HT-29 (cell line): Measurements from ENCODE around the gene AMOTL2. TPM values are rescaled to one million over a fixed set of nuclear protein-coding genes. Genes with fewer than 3 reads are reported as not detected.

Experiments
- DNase-seq: peaks from one replicate; pipeline ENCODE4 v3.0.0-alpha.2; 2015; ENCODE audit warnings: low spot score
- small RNA-seq: library from RNA; depleted of rRNA; stranded (forward); fragments of <200 nt; gene quantifications from one replicate; pipeline ENCODE3, GENCODE V24; 2014
- total RNA-seq: library from RNA; depleted of rRNA; stranded (reverse); fragments of >200 nt; shearing (Covaris generic); gene quantifications from 2 replicates; pipeline ENCODE4 v1.2.3, GENCODE V29; 2014; rRNA removed

Gene AMOTL2
- total RNA-seq, 1 experiment from 2014 or later, result 119 TPM

DNA sequence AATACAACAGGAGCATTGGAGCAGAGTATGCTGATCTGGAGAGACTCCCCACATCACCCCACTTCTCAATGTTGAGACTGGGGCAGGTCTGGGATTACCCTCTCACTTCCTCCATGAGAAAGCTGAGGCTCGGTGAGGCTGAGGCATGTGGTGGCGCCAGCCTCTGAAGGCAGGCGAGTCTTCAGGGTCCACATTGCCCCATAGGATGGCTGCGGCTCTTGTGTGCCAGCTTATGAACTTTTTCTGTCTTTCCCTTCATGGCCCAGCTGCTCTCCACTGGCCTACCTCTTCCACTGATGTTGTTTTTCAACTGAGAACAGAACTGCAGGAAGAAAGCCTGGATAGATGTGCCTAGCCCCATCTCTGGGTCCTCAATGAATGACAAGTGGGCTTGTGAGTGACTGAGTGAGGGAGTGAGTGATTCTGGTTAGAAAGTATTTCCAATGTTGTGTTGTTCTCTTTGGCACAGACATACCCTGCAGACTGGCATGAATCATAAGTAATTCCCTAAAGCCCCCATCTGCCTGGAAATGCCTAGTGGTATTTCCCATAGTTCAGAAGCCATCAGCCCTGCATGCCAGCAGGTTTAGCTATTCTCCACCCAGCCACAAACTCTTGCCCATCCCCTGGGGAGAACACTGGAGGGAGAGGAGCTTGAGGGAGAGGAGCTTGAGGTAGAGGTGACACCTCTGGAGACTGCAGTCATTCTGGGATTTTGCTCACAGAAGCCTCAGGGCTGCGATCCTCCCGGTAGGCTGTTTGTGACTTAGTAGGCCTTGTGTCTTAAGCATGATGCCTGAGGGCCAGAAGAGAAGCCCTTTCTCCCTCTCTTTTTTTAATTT lies 56.9 kb downstream of the AMOTL2 start:
- no peak for DNase-seq

DNA sequence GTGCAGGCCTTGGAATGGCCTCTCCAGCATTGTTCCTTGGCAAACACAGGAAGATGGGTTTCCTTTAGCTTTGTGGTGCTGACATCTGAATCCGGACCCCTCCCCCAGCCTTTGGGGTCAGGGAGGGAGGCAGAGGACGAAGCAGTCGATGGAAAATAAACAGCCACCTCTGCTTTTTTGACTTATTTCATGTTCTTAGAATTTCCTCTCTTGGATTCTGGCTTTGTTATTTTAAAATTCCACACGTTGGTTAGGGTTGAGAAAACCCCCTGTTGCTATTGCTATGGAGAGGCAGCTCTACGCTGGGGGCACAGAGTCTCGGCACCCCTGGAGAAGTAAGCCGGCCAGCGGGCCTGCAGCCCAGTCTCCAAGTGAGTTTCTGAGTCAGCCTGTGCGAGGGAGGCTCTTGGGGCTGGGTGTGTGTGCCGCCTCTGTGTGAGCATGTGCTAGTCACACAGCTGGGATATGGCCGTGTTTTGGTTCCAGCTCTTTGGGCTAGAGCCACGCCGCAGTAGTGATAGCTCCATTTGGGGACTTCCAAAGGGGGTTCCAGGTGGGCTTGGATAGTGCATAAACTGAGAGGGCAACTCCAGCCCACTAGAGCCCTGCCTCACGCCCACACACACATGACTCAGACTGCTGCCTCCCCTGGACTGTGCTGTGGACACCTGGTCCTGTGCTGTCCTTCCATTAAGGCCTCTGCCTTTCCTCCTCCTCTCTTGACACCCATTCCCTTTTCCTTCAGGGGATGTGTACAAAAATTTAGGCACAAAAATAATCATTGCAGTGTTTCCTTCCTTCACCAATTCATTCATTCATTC lies 58.8 kb downstream of the AMOTL2 start:
- no peak for DNase-seq

DNA sequence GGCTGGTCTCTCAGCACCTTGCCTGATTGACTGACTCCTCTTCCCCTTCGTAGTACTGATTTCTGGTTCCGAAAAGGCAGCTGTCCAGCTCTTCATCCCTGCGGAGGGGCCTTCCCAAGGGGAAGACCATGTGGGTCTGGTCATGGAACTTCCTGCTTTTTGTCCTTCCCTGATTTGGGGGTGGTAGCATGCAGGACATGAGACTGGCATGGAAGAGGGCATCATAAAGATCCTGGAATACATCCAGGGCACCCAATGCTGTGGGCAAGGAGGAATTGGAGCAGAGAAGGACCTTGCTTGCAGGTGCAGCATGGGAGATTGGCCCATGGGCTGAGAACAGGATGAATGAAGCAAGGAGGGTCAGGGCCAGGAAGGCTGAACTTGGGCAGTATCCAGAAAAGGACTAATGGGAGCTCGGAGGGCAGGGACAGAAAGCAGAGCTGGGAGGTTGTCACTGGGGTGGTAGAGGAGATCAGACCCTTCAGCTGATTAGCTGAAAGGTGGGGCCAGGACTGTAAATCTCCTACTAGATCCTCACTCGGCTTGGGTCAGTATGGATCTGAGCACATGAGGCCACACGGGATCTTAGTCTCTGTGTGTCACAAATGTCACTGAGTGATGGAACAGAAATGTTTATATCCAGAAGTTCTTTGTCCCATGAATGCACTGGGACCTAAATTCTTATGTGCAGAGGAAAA lies 59.5 kb downstream of the AMOTL2 start:
- no peak for DNase-seq

DNA sequence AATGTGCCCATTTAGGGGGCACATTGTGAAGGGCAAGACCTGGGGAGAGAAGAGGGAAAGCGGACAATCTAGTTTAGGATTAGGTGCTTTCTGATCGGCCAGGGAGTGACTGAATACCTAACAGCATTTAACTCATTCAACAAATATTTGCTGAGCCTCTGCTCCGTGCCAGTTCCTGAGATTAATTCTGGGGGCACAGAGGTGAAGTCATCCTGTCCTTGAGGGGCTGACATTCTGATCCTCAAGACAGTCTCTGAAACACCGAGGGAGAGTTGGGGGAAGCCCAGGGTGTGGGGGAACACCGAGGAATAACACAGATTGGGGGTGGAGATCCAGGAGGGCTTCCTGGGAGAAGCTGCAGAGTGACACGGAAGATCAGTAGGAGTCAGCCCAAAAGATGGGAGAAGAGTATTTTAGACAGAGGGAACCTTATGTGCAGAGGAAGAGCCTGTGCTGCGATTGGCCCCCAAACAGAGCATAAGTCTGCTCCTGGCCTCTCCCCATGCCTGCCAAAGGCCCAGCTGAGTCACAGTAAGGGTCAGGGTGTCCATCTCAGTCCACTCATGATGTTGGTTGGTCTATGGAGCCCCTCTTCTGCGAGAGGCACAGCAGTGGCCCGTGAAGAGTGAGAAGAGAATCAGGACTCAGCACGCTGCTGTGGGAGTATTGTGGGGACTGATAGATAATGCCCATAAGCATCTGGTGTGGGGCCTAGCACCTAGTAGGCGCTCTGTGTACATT lies 60.2 kb downstream of the AMOTL2 start:
- no peak for DNase-seq

DNA sequence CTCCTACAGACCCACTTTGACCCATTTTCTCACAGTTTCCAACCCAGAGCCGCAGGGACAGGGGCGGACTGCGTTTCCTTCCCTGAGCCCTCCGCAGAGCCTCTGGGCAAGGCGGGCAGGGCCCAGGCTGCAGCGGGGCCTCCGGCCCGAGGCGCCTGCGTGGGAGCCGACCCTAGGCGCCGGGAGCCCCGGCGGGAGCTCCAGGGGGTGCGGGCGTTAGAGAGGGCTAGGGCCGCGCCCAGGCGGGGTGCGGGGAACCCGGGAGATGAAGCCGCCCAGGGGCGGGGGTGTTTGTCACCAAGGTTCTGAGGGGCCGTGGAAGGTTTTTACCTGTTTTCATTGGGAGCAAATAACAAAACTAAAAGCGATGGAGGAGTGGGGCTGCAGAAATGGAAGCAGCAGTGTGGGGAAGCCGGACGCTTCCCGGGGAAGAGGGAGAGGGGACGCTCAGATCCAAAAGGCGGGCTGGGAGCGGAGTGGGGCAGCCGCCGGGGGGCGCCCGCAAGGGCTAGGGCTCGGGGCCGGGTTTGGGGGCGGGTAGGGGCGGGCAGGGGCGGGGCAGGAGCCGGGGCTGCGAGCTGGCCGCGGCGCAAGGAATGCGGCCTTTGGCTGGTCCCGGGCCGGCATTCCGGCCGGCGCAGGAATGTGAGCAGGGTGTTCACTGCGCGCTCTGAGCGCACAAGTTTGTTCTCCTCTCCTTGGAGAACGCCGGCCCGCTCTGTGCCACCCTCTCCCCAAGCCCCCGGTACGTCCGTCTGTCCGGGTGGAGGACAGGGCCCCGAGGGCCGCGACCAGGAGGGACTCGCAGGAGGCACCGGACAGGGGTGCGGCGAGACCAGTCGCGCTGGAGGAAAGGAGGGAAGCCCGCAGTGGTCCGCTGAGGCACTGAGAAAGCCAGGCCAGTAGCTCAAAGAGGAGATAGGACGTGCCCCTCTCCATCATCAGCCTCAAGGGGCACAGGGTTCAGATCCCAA lies 61.1 kb downstream of the AMOTL2 start:
- DNase-seq, result peak; percentile 68

DNA sequence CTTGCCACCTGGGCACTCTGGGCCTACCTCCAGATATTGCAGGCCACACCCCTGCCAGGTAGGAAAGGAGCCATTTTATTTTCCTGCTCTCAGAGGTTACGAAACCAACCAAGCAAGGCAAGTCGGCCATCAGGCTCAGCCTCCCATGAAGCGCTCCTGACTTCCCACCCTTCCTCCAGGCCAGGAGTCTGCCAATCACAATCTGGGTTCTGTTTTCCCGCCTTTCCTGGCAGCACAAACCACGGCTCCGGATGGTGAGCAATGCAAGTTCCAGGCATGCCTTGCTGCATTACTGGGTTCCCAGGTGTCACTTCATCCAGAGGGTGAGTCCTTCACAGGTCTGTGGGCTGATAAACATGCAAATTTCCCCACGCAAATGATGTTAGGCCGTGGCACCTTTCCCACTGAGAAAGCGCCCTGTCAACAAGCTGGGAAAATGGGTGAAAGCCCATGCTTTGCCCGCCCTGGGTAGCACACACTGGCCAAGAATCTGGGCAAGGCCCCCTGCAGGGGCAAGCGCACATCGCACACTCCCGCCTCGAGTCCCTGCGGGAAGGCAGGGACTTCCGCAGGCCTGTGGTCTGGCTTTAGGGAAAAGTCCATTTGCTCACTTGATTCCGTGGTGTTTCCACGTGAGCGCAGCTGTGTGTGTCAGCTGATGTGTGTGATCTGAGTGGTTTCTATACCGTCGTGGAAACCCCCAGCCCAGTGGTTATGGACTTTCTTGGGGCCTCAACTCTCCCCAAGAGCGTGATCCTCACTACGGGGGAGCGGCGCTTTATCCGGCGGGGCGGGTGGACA lies 62.0 kb downstream of the AMOTL2 start:
- no peak for DNase-seq

DNA sequence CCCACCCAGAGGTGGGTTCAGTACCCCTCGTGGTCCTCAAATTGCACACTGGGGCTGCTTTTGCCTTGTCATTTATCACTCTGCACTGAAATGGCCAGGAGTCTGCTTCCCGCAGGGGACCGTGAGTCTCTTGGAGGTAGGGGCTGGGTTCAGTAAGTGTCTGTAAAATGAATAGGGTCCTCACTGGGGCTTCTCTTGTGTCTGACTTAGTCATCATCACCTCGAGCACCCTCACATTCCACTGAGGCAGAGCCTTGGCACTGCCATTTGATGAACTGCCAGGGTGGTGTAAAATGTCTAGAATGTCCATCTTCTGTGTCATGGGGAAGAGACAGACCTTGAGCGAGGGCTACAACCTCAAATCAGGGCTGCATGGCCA lies 62.6 kb downstream of the AMOTL2 start:
- no peak for DNase-seq

DNA sequence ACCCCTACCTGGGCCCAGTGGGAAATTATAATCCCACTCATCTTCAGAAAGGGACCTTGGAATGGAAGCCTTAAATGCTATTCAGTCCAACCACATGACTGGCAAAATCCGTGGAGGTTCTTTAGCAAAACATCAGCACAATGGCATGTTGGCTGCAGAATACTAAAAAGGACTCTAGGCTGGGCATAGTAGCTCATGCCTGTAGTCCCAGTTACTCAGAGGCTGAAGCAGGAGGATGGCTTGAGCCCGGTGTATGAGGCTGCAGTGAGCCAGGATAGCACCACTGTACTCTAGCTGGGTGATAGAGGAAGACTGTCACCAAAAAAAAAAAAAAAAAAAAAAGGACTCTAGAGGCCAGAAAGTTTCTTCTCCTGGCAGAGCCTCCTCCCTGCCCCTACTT lies 63.0 kb downstream of the AMOTL2 start:
- no peak for DNase-seq

DNA sequence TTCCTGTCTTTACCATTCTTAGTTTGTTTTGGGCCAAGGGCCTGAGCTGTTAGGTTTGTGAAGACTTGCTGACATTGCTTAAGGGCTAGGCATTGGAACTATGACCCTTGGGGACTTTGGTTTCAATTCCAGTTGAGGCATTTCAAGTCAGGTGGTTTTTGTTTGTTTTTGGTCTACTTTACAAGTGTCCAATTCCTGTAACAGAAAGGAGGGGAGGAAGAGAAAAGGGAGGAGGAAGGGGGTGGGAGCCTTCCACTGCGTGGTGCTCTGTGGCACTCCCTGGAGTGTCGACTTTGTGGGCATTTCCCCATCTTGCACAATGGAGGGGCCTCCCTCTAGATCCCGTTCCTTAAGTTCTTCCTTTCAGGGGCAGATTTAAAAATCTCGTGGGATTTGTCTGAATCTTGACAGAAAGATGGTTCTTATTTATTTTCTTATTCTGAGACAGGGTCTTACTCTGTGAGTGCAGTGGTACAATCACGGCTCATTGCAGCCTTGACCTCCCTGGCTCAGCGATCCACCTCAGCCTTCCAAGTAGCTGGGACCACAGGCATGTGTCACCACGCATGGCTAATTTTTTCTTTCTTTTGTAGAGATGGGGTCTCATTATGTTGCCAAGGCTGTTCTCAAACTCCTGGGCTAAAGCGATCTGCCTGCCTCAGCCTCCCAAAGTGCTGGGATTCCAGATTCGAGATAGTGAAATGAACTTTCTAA lies 64.1 kb downstream of the AMOTL2 start:
- DNase-seq, result peak; percentile 66

DNA sequence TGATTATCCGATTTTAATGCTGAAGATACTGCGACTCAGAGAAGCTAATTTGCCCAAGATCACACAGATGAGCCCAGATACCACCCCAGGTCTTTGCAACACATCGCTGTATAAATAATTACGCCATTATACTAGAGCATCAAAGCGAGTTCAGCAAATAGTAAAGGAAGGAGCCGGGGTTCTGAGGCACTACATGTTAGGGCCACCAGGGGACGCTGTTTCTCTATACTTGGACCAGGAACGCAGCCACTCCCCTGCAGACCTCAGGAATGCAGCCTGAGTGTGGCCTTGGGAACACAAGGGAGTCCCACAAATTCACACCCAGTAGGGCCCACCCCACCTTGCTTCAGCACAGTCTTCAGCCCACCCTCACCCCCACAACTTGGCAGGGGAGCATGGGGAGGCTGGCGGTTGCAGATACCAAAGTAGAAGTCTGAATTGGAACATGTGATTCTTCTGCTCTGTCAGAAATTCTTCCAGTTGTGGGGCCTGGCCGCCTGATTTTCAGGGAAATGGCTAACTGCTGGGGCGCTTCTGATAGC lies 65.8 kb downstream of the AMOTL2 start:
- peak; percentile 89 for DNase-seq

DNA sequence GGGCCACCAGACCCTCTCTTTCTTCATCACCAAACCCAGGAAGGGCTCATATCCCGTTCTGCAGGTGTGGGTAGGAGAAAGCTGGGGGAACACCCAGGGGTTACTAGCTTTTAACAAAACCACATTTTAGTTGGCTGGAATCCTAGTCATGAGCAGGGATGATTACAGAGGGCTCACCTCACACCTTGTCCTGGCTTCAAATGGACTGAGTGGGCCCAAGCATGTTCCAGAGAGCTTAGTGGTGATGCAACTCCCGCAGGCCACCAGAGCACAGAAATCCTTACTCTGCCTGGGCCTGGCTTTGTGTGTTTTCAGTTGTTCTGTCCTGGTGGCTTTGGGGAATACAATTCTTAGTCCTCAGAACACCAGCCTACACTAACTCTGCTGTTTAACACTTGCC lies 66.8 kb downstream of the AMOTL2 start:
- DNase-seq, result no peak

DNA sequence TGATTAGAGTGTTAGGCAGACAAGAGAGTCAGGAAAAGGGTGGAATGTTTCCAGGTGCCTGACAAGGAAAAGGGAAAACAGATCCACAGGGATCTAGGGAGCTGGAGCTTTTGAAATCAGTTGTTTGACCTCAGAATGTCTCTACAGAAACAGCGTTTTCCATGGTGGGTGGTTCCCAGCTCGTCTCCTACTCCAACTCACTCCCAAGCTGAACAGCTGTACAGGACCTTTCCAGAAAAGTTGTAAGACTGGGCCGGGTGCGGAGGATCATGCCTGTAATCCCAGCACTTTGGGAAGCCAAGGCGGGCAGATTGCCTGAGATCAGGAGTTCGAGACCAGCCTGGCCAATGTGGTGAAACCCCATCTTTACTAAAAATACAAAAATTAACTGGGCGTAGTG lies 67.9 kb downstream of the AMOTL2 start:
- no peak for DNase-seq

Small RNA genes lying within 50 kb of the gene (small RNA-seq; reads per million reads assigned to genes)
- gene HMGN1P9 (not detected), gene MIR6827 (not detected)

Other genes starting within 250 kb of the AMOTL2 start
- gene RYK, start 123.6 kb downstream of the AMOTL2 start, total RNA-seq, result 42.2 and 56.3 TPM in 2 replicates
- 15.3 and 18.6 TPM in 2 replicates for gene ANAPC13, start 111.5 kb upstream of the AMOTL2 start, total RNA-seq
- gene CEP63, start 111.6 kb upstream of the AMOTL2 start, total RNA-seq, result 6.0 and 8.0 TPM in 2 replicates